ENCODE measurements around the gene ANAPC2. TPM values are rescaled to one million over a fixed set of nuclear protein-coding genes. Genes with fewer than 3 reads are reported as not detected.
A peak's percentile ranks its signal among the peaks of the same experiment; 100 is the strongest.

ANAPC2 gene
- total RNA-seq, 1 donor from 2014 or later: 18.9 TPM

DNA sequence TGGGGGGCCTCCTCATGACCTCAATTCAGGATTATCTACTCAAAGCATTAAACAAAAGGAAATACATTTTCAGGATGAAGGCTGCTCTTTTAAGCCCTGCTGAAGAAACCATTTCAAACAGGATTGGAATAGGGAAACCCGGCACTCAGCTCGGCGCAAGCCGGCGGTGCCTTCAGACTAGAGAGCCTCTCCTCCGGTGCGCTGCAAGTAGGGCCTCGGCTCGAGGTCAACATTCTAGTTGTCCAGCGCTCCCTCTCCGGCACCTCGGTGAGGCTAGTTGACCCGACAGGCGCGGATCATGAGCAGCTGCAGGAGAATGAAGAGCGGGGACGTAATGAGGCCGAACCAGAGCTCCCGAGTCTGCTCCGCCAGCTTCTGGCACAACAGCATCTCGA, 16.4 kb upstream of the ANAPC2 start:
- H3K79me2 ChIP-seq (ENCODE audit: low read depth): peaks cover 54% of the 10 kb centered on the region

GRCh38 chr9:137202966-137203365, 14.6 kb upstream of the ANAPC2 start:
- no peaks in the 10 kb centered on the region for H3K36me3 ChIP-seq
- Mint-ChIP-seq H3K4me1 (peaks cover 34% of the 10 kb centered on the region), H3K9me3 (no peaks in the 10 kb centered on the region), H3K36me3 (peaks cover 7% of the 10 kb centered on the region), H3K4me3 (peak overlapping the region; percentile 97), H3K27ac (no peak overlapping the region), H3K27me3 (ENCODE audit: insufficient read depth, low read depth) (peaks cover 15% of the 10 kb centered on the region)
- no peak overlapping the region for H3K9ac ChIP-seq
- peaks cover 44% of the 10 kb centered on the region for H4K20me1 ChIP-seq (ENCODE audit: low read depth)
- peaks cover 71% of the 10 kb centered on the region for H3K79me2 ChIP-seq (ENCODE audit: low read depth)
- peaks cover 34% of the 10 kb centered on the region for H3F3A ChIP-seq (ENCODE audit: low read depth)
- TF ChIP-seq, protein P1, sequence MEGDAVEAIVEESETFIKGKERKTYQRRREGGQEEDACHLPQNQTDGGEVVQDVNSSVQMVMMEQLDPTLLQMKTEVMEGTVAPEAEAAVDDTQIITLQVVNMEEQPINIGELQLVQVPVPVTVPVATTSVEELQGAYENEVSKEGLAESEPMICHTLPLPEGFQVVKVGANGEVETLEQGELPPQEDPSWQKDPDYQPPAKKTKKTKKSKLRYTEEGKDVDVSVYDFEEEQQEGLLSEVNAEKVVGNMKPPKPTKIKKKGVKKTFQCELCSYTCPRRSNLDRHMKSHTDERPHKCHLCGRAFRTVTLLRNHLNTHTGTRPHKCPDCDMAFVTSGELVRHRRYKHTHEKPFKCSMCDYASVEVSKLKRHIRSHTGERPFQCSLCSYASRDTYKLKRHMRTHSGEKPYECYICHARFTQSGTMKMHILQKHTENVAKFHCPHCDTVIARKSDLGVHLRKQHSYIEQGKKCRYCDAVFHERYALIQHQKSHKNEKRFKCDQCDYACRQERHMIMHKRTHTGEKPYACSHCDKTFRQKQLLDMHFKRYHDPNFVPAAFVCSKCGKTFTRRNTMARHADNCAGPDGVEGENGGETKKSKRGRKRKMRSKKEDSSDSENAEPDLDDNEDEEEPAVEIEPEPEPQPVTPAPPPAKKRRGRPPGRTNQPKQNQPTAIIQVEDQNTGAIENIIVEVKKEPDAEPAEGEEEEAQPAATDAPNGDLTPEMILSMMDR (IDR thresholded peaks at IDR 0.05): no peak
- TF ChIP-seq EZH2phosphoT487 (IDR thresholded peaks at IDR 0.05) (no peak), EZH2 (IDR thresholded peaks at IDR 0.05) (no peak)
- no peak for DNase-seq (ENCODE audit: low spot score)
- peaks cover 27% of the 10 kb centered on the region for H3K4me1 ChIP-seq
- H3K27me3 ChIP-seq: peaks cover 7% of the 10 kb centered on the region
- H3K4me2 ChIP-seq: no peak overlapping the region
- no peak overlapping the region for H2AFZ ChIP-seq (replicated peaks)
- no peak overlapping the region for H3K4me3 ChIP-seq
- no peak overlapping the region for H3K27ac ChIP-seq
- no peaks in the 10 kb centered on the region for H3K9me3 ChIP-seq (ENCODE audit: low read depth)

More for the DNA sequence above, 16.4 kb upstream of the ANAPC2 start:
- Histone ChIP-seq H3F3A (ENCODE audit: low read depth) (peaks cover 34% of the 10 kb centered on the region), H3K9me3 (ENCODE audit: low read depth) (no peaks in the 10 kb centered on the region), H4K20me1 (ENCODE audit: low read depth) (peaks cover 26% of the 10 kb centered on the region), H2AFZ (replicated peaks) (no peak overlapping the region), H3K27ac (no peak overlapping the region), H3K4me1 (peaks cover 22% of the 10 kb centered on the region), H3K4me3 (peak overlapping the region; percentile 100), H3K9ac (peak overlapping the region; percentile 97), H3K36me3 (no peaks in the 10 kb centered on the region), H3K27me3 (peaks cover 2% of the 10 kb centered on the region), H3K4me2 (peak overlapping the region; percentile 97)
- no peaks in the 10 kb centered on the region for H3K9me3 Mint-ChIP-seq
- H3K36me3 Mint-ChIP-seq: peaks cover 11% of the 10 kb centered on the region
- TF ChIP-seq EZH2 (IDR thresholded peaks at IDR 0.05) (no peak), EZH2phosphoT487 (IDR thresholded peaks at IDR 0.05) (no peak)
- TF ChIP-seq, protein P1 (IDR thresholded peaks at IDR 0.05): no peak
- peak overlapping the region; percentile 97 for H3K4me3 Mint-ChIP-seq
- DNase-seq (ENCODE audit: low spot score): no peak
- peaks cover 17% of the 10 kb centered on the region for H3K27me3 Mint-ChIP-seq (ENCODE audit: insufficient read depth, low read depth)
- H3K27ac Mint-ChIP-seq: no peak overlapping the region
- H3K4me1 Mint-ChIP-seq: peaks cover 31% of the 10 kb centered on the region

- peak; percentile 48 for DNase-seq (ENCODE audit: low spot score)
- Histone ChIP-seq H2AFZ (replicated peaks) (no peak overlapping the region), H3K36me3 (no peaks in the 10 kb centered on the region), H3K79me2 (ENCODE audit: low read depth) (peaks cover 66% of the 10 kb centered on the region), H3K4me3 (peak overlapping the region; percentile 60), H3F3A (ENCODE audit: low read depth) (peaks cover 34% of the 10 kb centered on the region), H3K9me3 (ENCODE audit: low read depth) (no peaks in the 10 kb centered on the region), H3K27ac (no peak overlapping the region), H4K20me1 (ENCODE audit: low read depth) (peaks cover 60% of the 10 kb centered on the region), H3K27me3 (peaks cover 7% of the 10 kb centered on the region), H3K4me2 (peak overlapping the region; percentile 93), H3K4me1 (peaks cover 23% of the 10 kb centered on the region), H3K9ac (peak overlapping the region; percentile 41)
- no peaks in the 10 kb centered on the region for H3K9me3 Mint-ChIP-seq
- H3K27me3 Mint-ChIP-seq (ENCODE audit: insufficient read depth, low read depth): peaks cover 11% of the 10 kb centered on the region
- H3K27ac Mint-ChIP-seq: no peak overlapping the region
- no peak for TF ChIP-seq EZH2phosphoT487 (IDR thresholded peaks at IDR 0.05)
- no peak for TF ChIP-seq EZH2 (IDR thresholded peaks at IDR 0.05)
- TF ChIP-seq, protein P1 (IDR thresholded peaks at IDR 0.05): no peak
- H3K36me3 Mint-ChIP-seq: peaks cover 4% of the 10 kb centered on the region
- H3K4me3 Mint-ChIP-seq: peak overlapping the region; percentile 84
- H3K4me1 Mint-ChIP-seq: peaks cover 28% of the 10 kb centered on the region
These were observed 13.0 kb upstream of the ANAPC2 start for GRCh38 chr9:137201205-137201868.
